HG03378 (cell line): Measurements from ENCODE around the gene SOX3.

Experiments
- ATAC-seq: cut with Tn5 transposase; IDR thresholded peaks from one replicate; pipeline ENCODE4 v1.9.1; 2021; ENCODE audit warnings: mild to moderate bottlenecking, moderate library complexity; ENCODE audit not compliant: unreplicated experiment

The SOX3 gene

GRCh38 chrX:140500441-140500840 lies 4.4 kb downstream of the SOX3 start:
- ATAC-seq = no peak

GRCh38 chrX:140495739-140496138 lies 9.1 kb downstream of the SOX3 start:
- ATAC-seq = no peak

GRCh38 chrX:140492066-140492994 lies 12.5 kb downstream of the SOX3 start:
- no peak for ATAC-seq

- no peak for ATAC-seq
Observed at GRCh38 chrX:140480765-140481164, 24.1 kb downstream of the SOX3 start.

DNA sequence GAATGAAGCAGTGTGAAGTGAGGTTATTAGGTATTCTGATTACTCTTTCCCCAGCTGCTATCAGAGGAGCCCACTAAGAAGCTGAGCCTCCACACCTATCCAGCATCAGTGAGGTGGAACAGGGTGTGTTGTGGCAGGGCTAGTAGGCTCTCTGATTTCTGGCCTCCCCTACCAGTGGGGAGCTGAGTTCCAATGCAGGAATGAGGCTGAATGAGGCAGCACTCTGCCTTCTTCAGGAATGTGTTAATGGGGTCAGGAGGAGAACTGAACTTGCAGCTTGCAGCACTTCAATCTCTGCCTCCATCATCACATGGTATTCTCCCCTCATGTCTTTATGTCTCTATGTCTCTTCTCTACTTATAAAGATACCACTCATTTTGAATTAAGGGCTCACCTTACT lies 26.9 kb downstream of the SOX3 start:
- ATAC-seq = no peak

DNA sequence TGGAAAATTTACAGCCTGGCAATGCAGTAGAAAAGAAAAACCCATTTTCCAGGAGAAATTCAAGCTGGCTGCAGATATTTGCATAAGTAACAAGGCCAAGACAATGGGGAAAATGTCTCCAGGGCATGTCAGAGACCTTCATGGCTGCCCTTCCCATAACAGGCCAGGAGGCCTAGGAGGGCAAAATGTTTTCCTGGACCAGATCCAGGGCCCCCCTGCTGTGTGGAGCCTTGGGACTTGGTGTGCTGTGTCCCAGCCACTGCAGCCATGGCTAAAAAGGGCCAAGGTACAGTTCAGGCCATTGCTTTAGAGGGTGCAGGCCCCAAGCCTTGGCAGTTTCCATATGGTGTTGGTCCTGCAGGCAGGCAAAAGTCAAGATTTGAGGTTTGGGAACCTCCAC lies 29.8 kb downstream of the SOX3 start:
- ATAC-seq = no peak

- ATAC-seq = no peak
Observed at GRCh38 chrX:140467211-140467610, 37.7 kb downstream of the SOX3 start.
